ENCODE results near the gene BTC. TPM values are rescaled to one million over a fixed set of nuclear protein-coding genes. Genes with fewer than 3 reads are reported as not detected.
A peak's percentile ranks its signal among the peaks of the same experiment; 100 is the strongest.
"Not testable (repeated sequence)": the region's sequence is repeated elsewhere in the genome, so short reads cannot be mapped to it uniquely, and the experiment has no call there.

Gene BTC, protein sequence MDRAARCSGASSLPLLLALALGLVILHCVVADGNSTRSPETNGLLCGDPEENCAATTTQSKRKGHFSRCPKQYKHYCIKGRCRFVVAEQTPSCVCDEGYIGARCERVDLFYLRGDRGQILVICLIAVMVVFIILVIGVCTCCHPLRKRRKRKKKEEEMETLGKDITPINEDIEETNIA
- polyA plus RNA-seq (ENCODE audit: insufficient read length in 4 of 4), result 1 to 10 TPM; 5.6 to 7.3 (median 6.1) TPM

DNA sequence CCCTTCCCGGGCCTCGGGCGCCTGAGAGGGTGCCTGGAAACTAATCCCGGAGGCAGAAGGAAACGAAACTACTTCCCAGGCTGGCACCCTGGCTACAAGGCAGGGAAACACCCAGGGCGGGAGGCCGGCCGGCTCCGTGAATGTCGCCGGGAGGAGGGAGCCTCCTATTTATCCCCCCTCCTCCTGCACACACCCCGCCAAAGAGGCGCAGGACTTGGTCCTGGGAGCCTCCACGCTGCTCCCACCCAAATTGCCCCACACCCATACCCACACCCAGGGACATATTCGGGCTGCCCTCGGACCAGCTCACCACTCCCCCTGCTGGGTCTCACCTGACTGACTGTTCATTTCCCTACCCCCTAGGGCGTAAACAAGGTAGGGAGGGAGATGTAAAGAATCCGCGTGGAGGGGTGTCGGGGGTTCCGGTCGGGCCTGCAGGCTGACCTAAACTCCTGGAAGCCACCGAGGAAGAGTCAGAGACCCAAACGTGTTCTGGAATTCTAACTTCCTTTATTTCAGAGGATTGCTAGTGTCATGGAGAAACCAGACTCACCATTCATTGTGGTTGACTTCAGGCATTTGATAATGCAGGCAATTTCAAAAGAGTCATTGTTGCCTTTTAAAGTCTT is at the start of gene BTC:
TSS of gene BTC (minus strand) at position 142 of the 629 bp plus-strand sequence. CDS start 198 bp downstream, outside the sequence.
- peak; percentile 22 to 50 (median 36) for DNase-seq (ENCODE audit: low read depth in 4 of 4, low spot score in 2 of 4)

- DNase-seq (ENCODE audit: low read depth in 4 of 4, low spot score in 2 of 4), result peak in 3 of 4 donors; percentile 2 to 6 (median 2)
Measured at GRCh38 chr4:74840936-74841509, 46.7 kb upstream of the BTC start.

DNA sequence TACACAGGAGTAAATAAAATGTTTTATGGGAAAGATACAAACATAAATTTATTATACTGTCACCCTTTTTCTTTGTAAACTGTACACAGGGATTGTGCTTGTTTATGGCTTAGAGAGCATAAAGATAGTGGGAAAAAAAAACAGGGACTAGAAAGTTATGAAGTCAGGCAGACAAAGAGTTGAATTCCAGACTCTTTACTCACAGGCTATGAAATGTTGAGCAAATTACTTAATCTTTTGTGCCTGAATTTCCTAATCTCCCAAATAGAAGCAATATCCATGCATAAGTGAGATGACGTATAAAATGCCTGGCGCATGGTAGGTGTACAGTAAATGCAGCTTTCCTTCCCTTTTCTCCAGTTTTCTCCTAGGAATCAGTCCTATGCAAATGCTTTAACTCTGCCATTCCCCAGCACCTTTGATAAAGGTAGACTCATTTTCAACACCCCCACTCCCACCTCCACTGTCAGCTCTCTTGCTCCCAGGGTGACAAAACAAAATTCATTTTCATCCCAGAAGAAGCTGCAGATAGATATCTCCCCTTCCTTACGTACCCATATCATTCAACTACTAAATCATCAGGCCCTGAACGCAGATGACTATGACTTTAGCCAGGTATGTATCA is 44.5 kb upstream of the BTC start:
- no peak for DNase-seq (ENCODE audit: low read depth in 4 of 4, low spot score in 2 of 4)

- DNase-seq (ENCODE audit: low read depth in 4 of 4, low spot score in 2 of 4), result no peak
Measured at GRCh38 chr4:74830928-74831327, 36.6 kb upstream of the BTC start.

GRCh38 chr4:74823194-74823593 is 28.9 kb upstream of the BTC start:
- no peak for DNase-seq (ENCODE audit: low read depth in 4 of 4, low spot score in 2 of 4)

DNA sequence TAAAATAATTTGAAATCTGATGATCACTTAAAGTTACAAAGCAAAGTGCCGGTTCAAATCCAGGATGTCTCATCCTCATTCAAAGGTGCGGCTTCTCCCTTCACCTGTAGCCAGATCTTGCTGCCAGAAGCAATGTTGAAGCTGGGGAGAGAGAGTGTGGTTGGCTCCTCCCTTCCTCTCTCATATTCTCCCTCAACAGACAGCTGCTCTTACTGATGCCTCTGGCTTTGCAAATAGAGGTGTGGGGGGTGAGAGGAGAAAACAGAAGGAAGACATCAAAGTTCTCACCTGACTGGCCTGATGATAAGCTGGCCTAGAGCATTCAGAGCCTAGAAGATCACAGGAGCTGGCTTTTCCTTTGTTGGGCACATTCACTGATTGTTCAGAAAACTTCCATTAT is 28.3 kb upstream of the BTC start:
- no peak for DNase-seq (ENCODE audit: low read depth in 4 of 4, low spot score in 2 of 4)

DNA sequence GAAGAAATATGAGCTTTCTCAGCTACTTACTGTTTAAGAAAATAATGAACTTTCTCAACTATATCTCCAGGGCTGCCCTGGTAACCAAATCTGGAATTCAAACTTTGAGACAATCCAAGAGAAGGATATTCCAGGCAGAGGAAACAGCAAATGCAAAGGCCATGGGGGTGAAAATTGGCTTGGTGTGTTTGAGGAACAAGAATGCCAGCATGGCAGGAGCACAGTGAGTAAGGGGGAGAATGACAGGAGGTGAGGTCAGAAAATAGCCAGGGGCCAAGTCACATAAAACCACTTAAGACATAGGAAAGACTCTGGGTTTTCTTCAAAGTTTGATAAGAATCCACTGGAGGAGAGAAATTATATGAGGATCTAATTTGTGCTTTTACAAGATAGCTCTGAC is 27.2 kb upstream of the BTC start:
- no peak for DNase-seq (ENCODE audit: low read depth in 4 of 4, low spot score in 2 of 4)

- DNase-seq (ENCODE audit: low read depth in 4 of 4, low spot score in 2 of 4), result no peak
Measured at GRCh38 chr4:74814052-74814451, 19.7 kb upstream of the BTC start.

DNA sequence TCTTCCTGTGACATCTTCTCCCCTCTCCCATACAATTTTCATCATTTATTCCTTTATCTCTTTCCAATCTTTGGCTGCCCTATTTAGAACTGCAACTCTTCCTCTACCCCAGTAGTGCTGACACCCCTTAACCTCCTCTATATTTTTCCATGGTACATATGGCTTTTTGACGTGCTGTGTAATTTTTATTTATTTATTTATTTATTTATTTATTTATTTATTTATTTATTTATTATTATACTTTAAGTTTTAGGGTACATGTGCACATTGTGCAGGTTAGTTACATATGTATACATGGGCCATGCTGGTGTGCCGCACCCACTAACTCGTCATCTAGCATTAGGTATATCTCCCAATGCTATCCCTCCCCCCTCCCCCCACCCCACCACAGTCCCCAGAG is 17.7 kb upstream of the BTC start:
- DNase-seq (ENCODE audit: low read depth in 4 of 4, low spot score in 2 of 4), result not testable (repeated sequence)

- DNase-seq (ENCODE audit: low read depth in 4 of 4, low spot score in 2 of 4), result no peak
Measured at GRCh38 chr4:74805601-74806000, 11.3 kb upstream of the BTC start.

DNA sequence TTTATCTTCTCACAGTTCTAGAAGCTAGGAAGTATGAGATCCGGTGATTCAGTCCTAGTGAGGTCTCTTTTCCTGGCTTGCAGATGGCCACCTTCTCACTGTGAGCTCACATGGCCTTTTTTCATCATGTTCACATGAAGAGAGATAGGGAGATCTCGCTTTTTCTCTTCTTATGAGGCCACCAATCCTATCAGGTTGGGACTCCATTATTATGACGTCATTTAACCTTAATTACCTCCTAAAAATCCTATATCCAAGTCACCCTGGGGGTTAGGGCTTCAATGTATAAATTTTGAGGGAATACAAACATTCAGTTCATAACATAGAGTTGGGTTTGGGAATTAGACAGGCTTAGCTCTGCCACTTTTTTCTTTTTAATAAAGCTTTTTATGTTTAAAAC is 6.0 kb upstream of the BTC start:
- DNase-seq (ENCODE audit: low read depth in 4 of 4, low spot score in 2 of 4), result no peak

DNA sequence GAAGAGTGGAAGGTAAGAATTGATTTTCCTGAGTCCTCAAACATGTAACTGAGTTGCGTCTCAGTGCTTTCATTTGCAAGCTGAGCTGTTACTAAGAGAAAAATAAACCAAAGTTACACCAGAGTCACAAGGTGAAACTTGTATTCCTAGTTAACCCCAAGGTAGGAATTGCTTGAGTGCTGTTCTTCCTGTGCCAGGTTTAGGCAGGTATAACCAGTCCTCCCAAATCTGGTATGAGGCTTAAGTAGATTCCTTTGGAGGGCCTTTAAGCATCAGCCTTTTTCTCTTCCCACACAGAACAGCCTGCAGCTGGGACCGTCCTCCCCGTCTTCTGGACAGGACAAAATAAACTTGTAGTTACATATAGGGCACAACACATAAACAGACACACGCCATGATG is 2.3 kb upstream of the BTC start:
- no peak for DNase-seq (ENCODE audit: low read depth in 4 of 4, low spot score in 2 of 4)

DNA sequence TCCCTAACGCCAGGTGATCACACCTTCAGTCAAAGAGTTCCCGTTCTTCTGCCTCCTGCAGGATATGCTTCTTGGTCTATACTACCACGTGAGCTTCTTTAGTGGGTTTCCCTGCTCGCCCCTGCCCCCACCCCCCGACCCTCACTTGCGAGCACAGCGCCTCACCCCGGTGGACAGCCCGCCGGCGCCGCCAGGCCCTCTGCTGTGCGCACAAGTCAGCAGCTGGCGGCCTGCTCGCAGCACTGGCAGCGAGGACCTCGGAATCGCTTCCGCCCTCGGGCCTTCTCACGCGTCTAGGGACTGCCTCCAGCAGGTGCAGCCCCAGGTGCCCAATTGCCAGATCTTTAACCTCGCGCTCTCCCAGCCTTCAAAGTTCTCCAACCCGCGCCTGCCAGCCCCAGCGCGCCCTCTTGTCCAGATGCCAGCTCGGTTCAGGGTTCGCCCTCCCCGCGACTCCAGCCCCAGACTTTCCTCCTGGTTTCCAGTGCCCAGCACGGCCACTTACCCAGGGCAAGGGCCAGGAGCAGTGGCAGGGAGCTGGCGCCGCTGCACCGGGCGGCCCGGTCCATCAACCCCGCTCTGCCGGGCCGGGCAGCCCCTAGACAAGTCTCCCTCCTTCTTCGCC is 454 bp downstream of the BTC start:
- peak; percentile 9 to 44 (median 42) for DNase-seq (ENCODE audit: low read depth in 4 of 4, low spot score in 2 of 4)

DNA sequence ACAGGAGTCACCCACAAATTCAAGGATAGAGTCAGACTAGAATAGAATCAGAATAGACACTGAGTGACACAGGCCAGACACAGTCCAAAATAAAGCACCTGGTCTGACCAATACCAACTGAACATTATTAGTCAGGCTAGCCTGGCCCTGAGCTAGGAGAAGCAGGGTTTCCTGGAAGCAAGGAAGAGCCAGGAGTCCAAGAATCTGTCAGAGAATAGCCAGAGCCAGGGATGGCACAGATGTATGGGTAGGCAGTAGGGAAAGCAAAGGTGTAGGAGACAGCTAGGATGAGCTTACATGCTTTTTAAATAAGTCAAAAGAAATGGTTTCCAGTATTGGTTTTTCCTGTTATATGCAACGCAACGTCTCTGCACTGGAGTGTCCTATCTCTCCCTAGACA is 3.7 kb downstream of the BTC start:
- DNase-seq (ENCODE audit: low read depth in 4 of 4, low spot score in 2 of 4), result no peak

- DNase-seq (ENCODE audit: low read depth in 4 of 4, low spot score in 2 of 4), result no peak
Measured at GRCh38 chr4:74789518-74789917, 4.8 kb downstream of the BTC start.

DNA sequence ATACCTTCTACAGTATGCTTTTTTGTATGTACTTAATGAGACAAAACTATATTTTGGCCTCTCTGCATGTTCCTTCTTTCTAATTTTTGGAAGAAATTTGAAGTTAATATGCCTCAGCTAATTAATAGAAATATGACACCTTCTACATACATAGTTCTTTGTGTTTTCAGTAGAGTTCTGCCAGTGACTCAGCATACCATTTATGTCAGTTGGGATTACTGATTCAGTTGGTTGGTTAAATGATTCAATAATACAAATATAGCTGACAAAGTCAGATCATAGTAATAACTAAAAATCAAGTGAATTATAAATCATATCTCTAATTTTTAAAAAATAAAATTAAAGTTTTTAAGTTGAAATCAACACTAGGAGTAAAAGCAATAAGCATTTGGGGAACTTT is 16.8 kb downstream of the BTC start:
- DNase-seq (ENCODE audit: low read depth in 4 of 4, low spot score in 2 of 4), result no peak

DNA sequence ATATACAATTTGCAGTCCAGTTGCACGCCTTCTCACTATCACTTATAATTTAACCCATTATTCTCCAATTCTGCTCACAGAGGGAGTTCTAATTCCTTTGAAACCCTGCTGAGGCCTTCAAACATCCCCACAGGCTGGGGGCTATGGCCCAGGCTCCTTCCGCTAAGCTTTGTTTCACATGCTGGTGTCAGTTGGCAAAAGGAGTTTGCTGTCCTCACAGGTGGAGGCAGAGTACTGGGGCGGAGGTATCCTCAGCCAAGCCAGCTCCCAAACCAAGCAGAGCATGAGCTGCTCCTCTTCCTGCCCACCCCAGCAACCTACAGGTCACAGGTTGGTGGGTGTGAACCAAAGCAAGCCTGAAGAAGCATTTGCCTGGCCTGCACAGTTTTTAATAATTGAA is 21.5 kb downstream of the BTC start:
- DNase-seq (ENCODE audit: low read depth in 4 of 4, low spot score in 2 of 4), result no peak

DNA sequence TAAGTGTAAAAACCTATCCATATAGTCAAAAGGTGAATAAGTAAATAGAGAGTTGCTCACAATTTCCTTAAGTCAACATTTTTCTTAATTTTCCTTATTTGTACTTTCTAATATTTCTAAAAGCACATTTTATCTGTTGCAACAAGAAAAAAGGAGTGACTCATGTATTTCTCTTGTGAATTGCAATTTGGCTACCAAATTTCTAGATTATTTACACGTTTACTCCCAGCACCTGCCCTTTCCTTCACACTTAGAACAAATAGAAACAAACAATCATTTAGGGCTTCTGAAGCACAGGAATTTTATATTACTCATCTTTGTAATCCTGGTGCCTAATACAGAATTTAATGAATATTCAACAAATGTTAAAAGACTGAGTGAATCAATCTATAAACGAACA is 22.2 kb downstream of the BTC start:
- DNase-seq (ENCODE audit: low read depth in 4 of 4, low spot score in 2 of 4), result no peak

- no peak for DNase-seq (ENCODE audit: low read depth in 4 of 4, low spot score in 2 of 4)
Measured at GRCh38 chr4:74770226-74770910, 24.0 kb downstream of the BTC start.

DNA sequence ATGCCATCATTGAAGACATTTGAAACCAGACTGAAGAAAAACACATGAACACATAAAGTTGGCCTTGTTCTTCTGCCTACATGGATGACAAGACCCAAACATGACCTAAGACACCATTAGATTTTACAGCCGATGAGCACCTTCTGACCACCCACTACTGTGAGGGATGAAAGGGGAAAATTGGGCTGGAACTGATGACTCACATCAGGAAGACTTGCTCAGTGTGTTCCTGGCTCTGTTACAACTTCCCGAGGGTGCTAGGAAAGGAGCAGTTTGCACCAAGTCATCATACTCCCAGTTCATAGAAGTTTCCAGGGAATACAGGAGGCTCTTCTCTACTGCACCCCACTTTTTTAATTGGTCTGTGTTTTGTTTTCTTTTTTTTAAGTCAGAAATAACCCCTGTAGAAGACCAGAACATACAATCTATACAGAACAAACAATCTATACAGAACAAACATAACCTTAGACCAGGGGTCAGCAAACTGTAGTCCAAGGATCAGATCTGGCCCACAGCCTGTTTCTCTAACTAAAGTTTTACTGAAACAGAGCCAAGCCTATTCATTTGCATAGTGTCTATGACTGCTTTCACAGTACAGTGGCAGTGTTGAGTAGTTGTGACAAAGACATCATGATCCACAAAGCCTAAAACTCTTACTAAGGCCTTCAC is 25.3 kb downstream of the BTC start:
- no peak for DNase-seq (ENCODE audit: low read depth in 4 of 4, low spot score in 2 of 4)

Data from left renal cortex interstitium (tissue), 4 donors.